Measurements from ENCODE around the gene UFC1. TPM values are rescaled to one million over a fixed set of nuclear protein-coding genes. Genes with fewer than 3 reads are reported as not detected.
"Not testable (repeated sequence)": the region's sequence is repeated elsewhere in the genome, so short reads cannot be mapped to it uniquely, and the experiment has no call there.

UFC1 gene
- total and polyA plus RNA-seq, 4 donors, result 99.6 to 149 (median 112) TPM

DNA sequence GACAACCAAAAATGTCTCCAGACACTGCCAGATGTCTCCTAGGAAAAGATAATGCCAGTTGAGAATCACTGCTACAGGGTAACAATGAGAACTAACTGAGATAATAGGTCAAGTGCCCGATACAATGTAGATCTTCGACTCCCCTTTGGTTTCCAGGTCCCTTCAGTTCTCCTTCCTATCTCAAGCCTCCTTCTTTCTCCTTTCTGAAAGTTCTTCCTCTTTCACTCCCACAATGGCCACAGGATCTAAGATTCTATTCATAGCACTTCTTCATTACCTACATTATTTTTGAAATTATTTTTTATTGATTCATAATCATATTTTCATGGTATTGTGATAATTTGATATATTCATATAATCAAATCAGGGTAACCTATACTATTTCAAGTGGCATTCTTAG is 42.3 kb upstream of the UFC1 start:
- Histone ChIP-seq H3K27me3 (ENCODE audit: control insufficient read depth in 3 of 3, insufficient read depth in 3 of 3, low read length in 2 of 3) (no peaks in the 10 kb centered on the region), H3K9ac (ENCODE audit: insufficient read depth in 1 of 2, low read length in 2 of 2) (no peak overlapping the region), H3K4me1 (ENCODE audit: control insufficient read depth in 5 of 5, insufficient read depth in 5 of 5, low read length in 5 of 5) (peaks cover 0 to 13% (median 1%) of the 10 kb centered on the region in 5 donors), H3K36me3 (ENCODE audit: control insufficient read depth in 4 of 4, insufficient read depth in 4 of 4, low read length in 4 of 4) (peaks cover 0 to 5% (median 1%) of the 10 kb centered on the region in 4 donors), H3K9me3 (ENCODE audit: control insufficient read depth in 4 of 4, insufficient read depth in 3 of 4, low read length in 3 of 4) (no peaks in the 10 kb centered on the region), H3K27ac (ENCODE audit: low read depth in 1 of 2, low read length in 1 of 2) (no peak overlapping the region), H3K4me3 (no peak overlapping the region)
- TF ChIP-seq, protein P1, sequence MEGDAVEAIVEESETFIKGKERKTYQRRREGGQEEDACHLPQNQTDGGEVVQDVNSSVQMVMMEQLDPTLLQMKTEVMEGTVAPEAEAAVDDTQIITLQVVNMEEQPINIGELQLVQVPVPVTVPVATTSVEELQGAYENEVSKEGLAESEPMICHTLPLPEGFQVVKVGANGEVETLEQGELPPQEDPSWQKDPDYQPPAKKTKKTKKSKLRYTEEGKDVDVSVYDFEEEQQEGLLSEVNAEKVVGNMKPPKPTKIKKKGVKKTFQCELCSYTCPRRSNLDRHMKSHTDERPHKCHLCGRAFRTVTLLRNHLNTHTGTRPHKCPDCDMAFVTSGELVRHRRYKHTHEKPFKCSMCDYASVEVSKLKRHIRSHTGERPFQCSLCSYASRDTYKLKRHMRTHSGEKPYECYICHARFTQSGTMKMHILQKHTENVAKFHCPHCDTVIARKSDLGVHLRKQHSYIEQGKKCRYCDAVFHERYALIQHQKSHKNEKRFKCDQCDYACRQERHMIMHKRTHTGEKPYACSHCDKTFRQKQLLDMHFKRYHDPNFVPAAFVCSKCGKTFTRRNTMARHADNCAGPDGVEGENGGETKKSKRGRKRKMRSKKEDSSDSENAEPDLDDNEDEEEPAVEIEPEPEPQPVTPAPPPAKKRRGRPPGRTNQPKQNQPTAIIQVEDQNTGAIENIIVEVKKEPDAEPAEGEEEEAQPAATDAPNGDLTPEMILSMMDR (IDR thresholded peaks at IDR 0.05; ENCODE audit: control extremely low read depth, extremely low read depth), result no peak
- WGBS, 2 donors, result 35 to 61% methylated on average over 2 of the region's 2 CpGs
- DNase-seq (no peak), ATAC-seq (ENCODE audit: insufficient read depth, low FRiP score) (no peak)

DNA sequence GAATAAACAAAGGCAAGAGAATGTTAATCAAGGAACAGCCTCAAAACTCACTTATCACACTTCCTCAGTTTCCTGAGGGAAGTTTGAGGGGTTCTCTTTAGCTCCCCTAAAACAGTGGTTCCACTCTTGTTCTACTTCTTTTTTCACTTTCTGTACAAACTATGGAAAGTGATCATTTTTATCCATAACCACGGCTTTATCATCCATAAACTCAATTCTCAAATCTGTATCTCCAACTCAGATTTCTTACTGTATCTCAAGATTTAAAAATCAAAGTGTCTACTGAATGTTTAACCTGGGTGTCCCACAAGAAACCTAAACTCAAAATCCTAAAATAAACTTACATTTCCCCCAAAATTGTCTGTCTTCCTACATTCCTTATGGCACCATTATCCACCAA is 39.9 kb upstream of the UFC1 start:
- H3K4me1 ChIP-seq (ENCODE audit: control insufficient read depth in 5 of 5, insufficient read depth in 5 of 5, low read length in 5 of 5), result peaks cover 2 to 20% (median 13%) of the 10 kb centered on the region in 5 donors

DNA sequence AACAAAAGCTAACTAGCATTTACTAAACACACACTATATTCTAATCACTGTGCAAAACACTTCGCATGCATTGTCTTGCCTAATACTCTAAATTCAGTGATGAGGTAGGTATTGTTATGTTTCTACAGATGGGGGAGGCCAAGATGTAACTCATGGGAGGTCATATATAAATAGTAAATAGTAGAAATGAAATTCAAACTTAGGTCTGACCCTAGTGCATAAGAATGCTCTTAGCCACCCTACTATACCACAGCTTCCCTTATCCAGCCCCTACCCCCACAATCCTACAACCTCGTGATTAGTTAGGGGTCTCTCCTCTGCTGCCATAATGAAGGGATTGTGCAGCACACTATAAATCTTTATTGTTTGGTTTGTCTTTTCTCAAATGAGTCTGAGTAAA is 39.2 kb upstream of the UFC1 start:
- TF ChIP-seq, protein P1 (IDR thresholded peaks at IDR 0.05; ENCODE audit: control extremely low read depth, extremely low read depth), result no peak
- H3K4me1 ChIP-seq (ENCODE audit: control insufficient read depth in 5 of 5, insufficient read depth in 5 of 5, low read length in 5 of 5), result peaks cover 9 to 26% (median 19%) of the 10 kb centered on the region in 5 donors
- no peak for ATAC-seq (ENCODE audit: insufficient read depth, low FRiP score)
- WGBS, 2 donors, result 67 to 79% methylated on average over 2 of the region's 2 CpGs
- H3K9ac ChIP-seq (ENCODE audit: insufficient read depth in 1 of 2, low read length in 2 of 2), result no peak overlapping the region
- no peaks in the 10 kb centered on the region for H3K27me3 ChIP-seq (ENCODE audit: control insufficient read depth in 3 of 3, insufficient read depth in 3 of 3, low read length in 2 of 3)
- no peak overlapping the region for H3K4me3 ChIP-seq
- no peak for DNase-seq
- H3K36me3 ChIP-seq (ENCODE audit: control insufficient read depth in 4 of 4, insufficient read depth in 4 of 4, low read length in 4 of 4), result peaks cover under 1 to 5% (median 3%) of the 10 kb centered on the region in 4 donors
- H3K9me3 ChIP-seq (ENCODE audit: control insufficient read depth in 4 of 4, insufficient read depth in 3 of 4, low read length in 3 of 4), result no peaks in the 10 kb centered on the region
- no peak overlapping the region for H3K27ac ChIP-seq (ENCODE audit: low read depth in 1 of 2, low read length in 1 of 2)

More for the DNA sequence above, 39.9 kb upstream of the UFC1 start:
- H3K36me3 ChIP-seq (ENCODE audit: control insufficient read depth in 4 of 4, insufficient read depth in 4 of 4, low read length in 4 of 4), result peaks cover 1 to 5% (median 3%) of the 10 kb centered on the region in 4 donors
- WGBS, 2 donors, result 33 to 59% methylated on average over 1 of the region's 1 CpG
- ATAC-seq (ENCODE audit: insufficient read depth, low FRiP score), result no peak
- H3K9me3 ChIP-seq (ENCODE audit: control insufficient read depth in 4 of 4, insufficient read depth in 3 of 4, low read length in 3 of 4), result no peaks in the 10 kb centered on the region
- H3K27ac ChIP-seq (ENCODE audit: low read depth in 1 of 2, low read length in 1 of 2), result no peak overlapping the region
- no peak overlapping the region for H3K9ac ChIP-seq (ENCODE audit: insufficient read depth in 1 of 2, low read length in 2 of 2)
- DNase-seq, result no peak
- TF ChIP-seq, protein P1 (IDR thresholded peaks at IDR 0.05; ENCODE audit: control extremely low read depth, extremely low read depth), result no peak
- no peaks in the 10 kb centered on the region for H3K27me3 ChIP-seq (ENCODE audit: control insufficient read depth in 3 of 3, insufficient read depth in 3 of 3, low read length in 2 of 3)
- H3K4me3 ChIP-seq, result no peak overlapping the region

DNA sequence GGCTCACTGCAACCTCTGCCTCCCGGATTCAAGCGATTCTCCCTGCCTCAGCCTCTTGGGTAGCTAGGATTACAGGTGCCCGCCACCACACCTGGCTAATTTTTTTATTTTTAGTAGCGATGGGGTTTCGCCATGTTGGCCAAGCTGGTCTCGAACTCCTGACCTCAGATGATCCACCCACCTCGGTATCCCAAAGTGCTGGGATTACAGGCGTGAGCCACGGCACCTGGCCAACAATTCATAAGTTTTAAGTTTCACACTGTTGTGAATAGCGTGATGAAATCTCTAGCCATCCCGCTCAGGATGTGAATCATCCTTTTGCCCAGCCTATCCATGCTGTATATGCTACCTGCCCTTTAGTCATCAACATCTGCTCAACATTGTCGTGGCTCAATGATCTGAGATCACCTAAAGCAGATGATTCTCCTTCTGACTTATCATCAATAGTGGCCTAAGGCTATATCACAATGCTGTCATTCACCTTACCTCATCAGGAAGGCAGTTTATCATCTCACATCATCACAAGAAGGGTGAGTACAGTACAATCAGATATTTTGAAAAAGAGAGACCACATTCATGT is 38.6 kb upstream of the UFC1 start:
- H3K9ac ChIP-seq (ENCODE audit: insufficient read depth in 1 of 2, low read length in 2 of 2), result no peak overlapping the region
- TF ChIP-seq, protein P1 (IDR thresholded peaks at IDR 0.05; ENCODE audit: control extremely low read depth, extremely low read depth), result no peak
- H3K9me3 ChIP-seq (ENCODE audit: control insufficient read depth in 4 of 4, insufficient read depth in 3 of 4, low read length in 3 of 4), result no peaks in the 10 kb centered on the region
- no peak overlapping the region for H3K27ac ChIP-seq (ENCODE audit: low read depth in 1 of 2, low read length in 1 of 2)
- 84 to 88% methylated on average over 12 of the region's 12 CpGs for WGBS, 2 donors
- peaks cover 4 to 10% (median 5%) of the 10 kb centered on the region in 4 donors for H3K36me3 ChIP-seq (ENCODE audit: control insufficient read depth in 4 of 4, insufficient read depth in 4 of 4, low read length in 4 of 4)
- H3K4me3 ChIP-seq, result no peak overlapping the region
- DNase-seq, result no peak
- no peak for ATAC-seq (ENCODE audit: insufficient read depth, low FRiP score)
- no peaks in the 10 kb centered on the region for H3K27me3 ChIP-seq (ENCODE audit: control insufficient read depth in 3 of 3, insufficient read depth in 3 of 3, low read length in 2 of 3)
- H3K4me1 ChIP-seq (ENCODE audit: control insufficient read depth in 5 of 5, insufficient read depth in 5 of 5, low read length in 5 of 5), result peaks cover 9 to 31% (median 19%) of the 10 kb centered on the region in 5 donors

DNA sequence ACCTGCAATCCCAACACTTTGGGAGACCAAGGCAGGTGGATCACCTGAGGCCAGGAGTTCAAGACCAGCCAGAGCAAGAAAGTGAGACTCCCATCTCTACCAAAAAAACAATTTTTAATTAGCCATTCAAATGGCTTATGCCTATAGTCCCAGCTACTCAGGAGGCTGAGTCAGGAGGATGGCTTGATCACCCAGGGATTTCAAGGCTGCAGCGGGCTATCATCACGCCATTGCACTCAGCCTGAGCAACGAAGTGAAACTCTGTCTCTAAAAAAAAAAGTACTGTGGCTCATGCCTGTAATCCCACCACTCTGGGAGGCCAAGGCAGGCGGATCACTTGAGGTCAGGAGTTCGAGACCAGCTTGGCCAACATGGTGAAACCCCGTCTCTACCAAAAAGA is 37.8 kb upstream of the UFC1 start:
- H3K36me3 ChIP-seq (ENCODE audit: control insufficient read depth in 4 of 4, insufficient read depth in 4 of 4, low read length in 4 of 4); DNase-seq; H3K9ac ChIP-seq (ENCODE audit: insufficient read depth in 1 of 2, low read length in 2 of 2); H3K4me3 ChIP-seq; H3K9me3 ChIP-seq (ENCODE audit: control insufficient read depth in 4 of 4, insufficient read depth in 3 of 4, low read length in 3 of 4); H3K27me3 ChIP-seq (ENCODE audit: control insufficient read depth in 3 of 3, insufficient read depth in 3 of 3, low read length in 2 of 3); ATAC-seq (ENCODE audit: insufficient read depth, low FRiP score); H3K27ac ChIP-seq (ENCODE audit: low read depth in 1 of 2, low read length in 1 of 2): not testable (repeated sequence)
- 89 to 92% methylated on average over 6 of the region's 6 CpGs for WGBS, 2 donors
- H3K4me1 ChIP-seq (ENCODE audit: control insufficient read depth in 5 of 5, insufficient read depth in 5 of 5, low read length in 5 of 5), result peaks cover 9 to 31% (median 19%) of the 10 kb centered on the region in 5 donors

Measured in lung (tissue), 12 donors.